Stimulated activated CD8-positive, alpha-beta memory T cell treated with anti-CD3 and anti-CD28 coated beads, Interleukin-2, amount 100 ng/mL, for 1 hour (primary cell): ENCODE data around the gene MARS1.
"Not testable (repeated sequence)": the region's sequence is repeated elsewhere in the genome, so short reads cannot be mapped to it uniquely, and the experiment has no call there.

Experiments used
- DNase-seq, 2 donors: peaks; one replicate each; pipeline ENCODE4 v3.0.0-alpha.2; 2020; ENCODE audit warnings: low read depth in 2 of 2

The MARS1 gene

DNA sequence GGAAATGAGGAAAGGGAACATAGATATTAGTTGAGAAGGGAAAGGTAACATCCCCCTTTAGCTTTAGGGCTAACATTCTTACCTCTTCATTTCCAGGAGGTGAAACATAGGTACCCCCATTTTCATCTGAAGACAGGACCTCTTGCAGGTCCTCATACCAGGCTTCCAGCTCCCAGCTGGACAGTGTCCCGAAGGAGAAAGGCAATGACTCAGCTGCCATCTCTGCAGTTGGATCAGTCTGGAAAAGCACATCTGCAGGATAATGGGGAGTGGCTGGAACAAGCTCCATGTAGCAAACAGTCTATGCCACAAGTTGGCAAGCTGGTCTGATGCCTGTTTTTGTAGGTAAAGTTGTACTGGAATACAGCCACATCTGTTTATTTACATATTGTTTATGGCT, 29.3 kb downstream of the MARS1 start:
- DNase-seq = no peak

DNA sequence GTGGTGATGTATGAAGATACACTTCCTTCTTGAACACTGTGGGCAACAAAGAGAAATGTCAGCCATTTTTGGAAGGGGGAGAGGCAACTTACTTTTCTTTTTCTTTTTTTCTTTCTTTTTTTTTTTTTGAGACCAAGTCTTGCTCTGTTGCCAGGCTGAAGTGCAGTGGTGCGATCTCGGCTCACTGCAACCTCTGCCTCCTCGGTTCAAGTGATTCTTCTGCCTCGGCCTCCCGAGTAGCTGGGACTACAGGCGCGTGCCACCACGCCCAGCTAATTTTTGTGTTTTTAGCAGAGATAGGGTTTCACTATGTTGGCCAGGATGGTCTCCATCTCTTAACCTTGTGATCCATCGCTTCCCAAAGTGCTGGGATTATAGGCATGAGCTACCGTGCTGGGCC, 29.9 kb downstream of the MARS1 start:
- DNase-seq = not testable (repeated sequence)

DNA sequence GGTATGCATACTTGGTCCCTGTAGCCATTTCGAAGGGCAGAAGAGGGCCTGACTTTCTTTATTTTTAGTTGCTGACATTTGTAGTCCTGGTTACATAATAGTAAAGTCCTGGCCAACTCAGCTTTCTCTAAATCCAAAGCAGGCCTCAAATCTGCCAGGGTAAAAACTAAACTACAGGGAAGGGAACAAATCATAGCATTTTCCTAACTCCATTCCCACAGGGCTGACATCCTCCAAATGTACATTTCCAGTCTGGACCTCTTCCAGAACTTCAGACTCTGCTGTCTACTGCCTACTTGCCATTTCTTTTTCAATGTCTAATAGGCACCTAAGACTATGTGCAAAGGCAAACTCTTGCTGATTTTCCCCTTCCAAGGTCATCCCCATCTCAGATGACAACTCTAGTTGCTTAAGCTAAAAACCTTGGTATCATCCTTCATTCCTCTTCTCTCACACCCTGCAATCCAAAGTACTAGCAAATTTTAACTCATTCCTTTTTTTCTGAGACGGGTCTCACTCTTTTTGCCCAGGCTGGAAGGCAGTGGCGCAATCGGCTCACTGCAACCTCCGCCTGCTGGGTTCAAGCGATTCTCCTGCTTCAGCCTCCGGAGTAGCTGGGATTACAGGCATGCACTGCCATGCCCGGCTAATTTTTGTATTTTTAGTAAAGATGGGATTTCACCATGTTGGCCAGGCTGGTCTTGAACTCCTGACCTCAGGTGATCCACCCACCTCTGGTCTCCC, 30.5 kb downstream of the MARS1 start:
- DNase-seq = no peak

DNA sequence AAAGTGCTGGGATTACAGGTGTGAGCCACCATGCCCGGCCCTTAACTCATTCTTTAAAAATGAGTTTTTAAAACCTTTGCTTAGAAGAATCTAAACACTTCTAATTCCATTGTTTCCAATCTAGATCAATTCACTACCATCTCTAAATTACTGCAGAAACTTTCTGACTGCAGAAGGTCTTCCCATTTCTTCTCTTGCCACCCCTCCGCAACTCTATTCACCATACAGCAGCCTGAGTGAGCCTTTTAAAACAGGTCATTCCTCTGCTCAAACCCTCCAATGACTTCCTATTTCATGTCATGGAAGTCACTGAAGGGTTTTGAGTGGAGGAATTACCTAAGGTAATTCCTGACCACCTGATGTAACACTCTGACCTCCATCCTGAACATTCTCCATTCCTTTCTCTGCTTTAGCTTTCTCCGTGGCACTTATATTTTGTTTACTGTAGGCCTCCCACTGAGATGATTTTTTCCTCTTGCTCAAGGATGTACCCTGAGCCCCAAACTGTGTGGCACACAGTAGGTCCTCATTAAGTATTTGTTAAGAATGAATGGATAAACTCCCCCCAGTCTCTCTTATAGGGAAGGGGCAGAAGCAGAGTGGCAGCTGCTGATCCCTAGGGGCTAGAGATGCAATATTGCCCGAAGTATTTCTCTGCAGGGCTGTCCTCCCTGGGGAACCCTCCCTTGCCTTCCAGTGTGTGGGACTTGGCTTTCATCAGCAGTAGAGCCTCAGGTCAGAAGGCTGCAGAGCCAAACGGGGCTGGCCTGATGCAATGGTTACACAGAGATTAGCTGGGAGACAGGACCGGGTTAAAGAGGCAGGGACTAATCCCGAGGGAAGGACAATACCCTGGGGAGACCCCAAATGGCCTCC, 31.3 kb downstream of the MARS1 start:
- no peak for DNase-seq

DNA sequence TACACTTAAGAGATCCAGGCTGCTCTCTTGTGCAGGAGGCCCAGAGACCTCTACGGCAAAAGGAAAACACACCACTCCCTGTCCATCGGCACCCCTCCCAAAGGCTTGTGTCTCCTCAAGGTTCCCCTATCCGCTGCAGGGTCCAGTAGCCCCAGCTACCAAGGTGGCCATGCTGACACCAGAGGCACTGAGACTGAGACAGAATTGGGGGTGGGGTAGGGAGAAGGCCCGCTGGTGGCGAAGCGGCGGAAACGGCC, 31.9 kb downstream of the MARS1 start:
- DNase-seq = no peak

DNA sequence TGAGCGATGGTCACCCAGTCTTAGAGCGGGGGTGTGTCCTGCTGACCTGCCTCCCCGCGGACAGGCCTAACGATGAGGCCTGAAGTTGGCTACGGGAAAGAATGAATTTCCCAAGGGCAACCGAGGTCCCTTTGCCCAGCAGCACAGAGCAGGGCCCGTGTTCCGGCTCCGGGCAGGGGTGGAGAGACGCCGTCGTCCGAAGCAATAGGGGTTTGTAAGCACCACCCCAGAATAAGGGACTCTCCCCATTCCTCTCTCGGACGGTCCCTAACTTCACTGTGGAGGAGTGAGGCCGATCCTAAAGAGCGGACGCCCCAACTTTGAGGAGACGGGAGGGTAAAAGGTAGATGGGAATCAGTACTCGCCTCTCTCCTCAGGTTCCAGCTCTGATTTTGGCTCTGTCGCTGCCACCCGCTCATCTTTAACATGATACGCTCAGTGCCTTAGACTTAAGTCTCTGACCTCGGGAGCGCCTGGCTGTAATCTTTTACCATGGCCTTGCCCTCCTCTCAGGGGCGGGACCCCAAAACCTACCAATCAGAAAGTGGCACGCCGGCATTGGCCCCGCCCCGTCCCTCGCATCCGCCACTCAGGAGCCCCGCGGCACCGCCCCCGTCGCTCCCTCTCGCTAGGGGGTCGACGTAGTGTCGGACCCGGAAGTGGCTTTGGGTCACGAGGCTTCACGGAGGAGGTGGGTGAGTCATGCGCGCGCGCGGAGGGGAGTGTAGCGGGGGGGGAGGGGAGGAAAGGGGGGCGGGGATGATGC, 32.4 kb downstream of the MARS1 start, which contains the start of gene DDIT3:
Gene DDIT3 (minus strand): TSS at position 462 of the 766 bp plus-strand sequence. CDS start 3,108 bp downstream, outside the sequence.
- peak; percentile 99 to 100 for DNase-seq

DNA sequence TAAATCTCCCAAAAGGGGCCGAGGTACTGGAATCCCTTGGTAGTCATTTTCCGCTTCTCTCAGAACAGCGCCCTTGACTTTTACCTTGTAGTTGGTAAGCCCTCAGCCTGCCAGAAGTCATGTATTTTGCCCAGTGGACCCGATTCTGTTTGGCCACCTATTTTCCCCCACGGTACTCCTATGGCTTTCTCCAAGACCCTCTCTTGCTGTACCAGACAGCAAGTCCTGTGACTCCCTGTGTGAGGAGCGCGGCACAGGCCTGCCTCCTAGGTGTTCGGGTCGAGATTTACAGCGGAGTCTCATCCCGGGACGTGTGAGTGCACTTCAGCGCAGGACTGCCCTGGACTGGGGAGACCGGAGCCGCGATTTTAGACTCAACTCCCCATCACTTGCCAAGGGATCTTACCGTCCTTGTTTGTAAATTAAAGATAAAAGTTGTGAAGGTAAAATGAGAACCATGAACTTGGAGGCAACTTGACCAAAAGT, 33.7 kb downstream of the MARS1 start:
- DNase-seq = no peak

DNA sequence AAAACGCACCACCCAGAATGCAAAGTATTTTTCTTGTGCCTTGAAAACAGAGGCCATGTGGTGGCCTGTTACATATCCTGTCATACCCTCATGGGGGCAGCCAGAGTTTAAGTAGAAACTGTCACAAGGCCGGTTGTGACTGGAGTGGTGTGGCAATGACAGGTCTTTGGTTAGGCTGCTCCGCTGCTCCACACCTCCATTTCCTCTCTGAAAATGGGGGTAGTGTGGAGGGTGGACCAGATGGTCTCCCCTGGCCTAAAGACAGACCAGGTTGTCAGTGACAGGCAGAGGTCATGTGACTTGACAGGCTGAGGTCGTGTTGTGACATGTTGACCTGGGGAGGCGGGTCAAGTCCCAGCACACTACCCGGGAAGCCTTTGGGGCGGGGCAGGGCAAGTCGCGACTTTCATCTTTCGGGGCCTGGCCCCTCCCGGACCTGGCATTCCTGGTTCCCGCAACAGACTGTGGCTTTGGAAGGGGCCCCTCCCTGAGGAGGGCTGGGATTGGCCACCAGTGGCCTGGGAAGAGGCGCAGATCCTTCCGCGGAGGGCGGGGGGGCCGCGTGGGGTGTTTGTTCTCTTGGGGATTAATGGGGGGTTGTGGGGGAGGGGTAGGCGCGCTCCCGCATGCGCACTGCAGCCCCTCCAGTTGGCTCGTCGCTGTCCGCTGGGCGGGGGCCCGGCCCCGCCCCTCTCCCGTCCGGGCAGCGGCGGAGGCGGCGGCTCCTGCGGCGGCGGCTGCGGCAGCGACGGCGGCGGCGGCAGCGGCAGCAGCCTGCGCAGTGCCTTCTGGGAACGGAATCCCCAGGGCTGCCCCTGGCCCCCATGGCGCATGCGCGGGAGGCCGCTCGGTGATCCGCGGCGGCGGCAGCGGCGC, 34.4 kb downstream of the MARS1 start, which contains the start of gene MBD6:
Gene MBD6 (plus strand): TSS at position 814 of the 876 bp plus-strand sequence. CDS start 1,480 bp downstream, outside the sequence.
- peak; percentile 77 to 82 for DNase-seq

DNA sequence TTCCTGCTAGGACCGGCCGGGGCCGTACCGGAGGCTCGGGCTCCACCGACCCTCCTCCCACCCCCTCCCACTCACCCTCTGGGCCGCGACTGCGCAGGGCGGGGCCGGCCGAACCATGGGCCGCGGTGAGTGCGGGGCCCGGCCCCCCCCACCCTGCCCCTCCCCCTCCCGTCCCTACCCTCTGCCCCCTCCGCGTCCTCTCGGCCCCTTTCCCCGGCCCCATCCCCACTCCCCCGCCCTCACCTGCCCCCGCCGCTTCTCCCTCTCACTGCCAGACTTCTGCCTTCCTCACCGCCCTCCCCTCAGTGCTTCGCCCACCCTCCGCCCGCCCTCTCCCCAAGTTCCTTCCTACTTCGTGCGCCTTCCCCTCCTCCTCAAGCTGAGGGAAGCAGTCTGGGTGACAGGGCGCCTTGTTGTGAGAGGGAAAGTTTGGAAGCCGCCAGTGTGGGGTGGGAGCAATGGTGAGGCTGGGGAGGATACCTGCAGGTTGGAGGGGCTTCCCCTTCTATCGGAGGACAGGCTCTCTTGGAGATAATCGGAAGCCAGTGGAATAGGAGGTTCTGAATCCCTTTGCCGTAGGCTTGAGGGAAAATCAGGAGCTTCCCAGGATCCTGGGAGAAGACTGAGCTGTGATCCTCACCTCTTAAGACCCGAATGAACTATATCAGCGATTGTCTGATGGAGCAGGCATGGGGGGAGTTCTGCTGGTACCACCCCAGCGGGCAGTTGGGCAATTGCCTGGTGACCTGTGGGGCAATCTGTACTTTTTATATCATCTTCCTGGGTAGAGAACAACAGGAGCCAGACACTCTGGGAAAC, 35.2 kb downstream of the MARS1 start:
- peak in 1 of 2 donors; percentile 33 for DNase-seq

DNA sequence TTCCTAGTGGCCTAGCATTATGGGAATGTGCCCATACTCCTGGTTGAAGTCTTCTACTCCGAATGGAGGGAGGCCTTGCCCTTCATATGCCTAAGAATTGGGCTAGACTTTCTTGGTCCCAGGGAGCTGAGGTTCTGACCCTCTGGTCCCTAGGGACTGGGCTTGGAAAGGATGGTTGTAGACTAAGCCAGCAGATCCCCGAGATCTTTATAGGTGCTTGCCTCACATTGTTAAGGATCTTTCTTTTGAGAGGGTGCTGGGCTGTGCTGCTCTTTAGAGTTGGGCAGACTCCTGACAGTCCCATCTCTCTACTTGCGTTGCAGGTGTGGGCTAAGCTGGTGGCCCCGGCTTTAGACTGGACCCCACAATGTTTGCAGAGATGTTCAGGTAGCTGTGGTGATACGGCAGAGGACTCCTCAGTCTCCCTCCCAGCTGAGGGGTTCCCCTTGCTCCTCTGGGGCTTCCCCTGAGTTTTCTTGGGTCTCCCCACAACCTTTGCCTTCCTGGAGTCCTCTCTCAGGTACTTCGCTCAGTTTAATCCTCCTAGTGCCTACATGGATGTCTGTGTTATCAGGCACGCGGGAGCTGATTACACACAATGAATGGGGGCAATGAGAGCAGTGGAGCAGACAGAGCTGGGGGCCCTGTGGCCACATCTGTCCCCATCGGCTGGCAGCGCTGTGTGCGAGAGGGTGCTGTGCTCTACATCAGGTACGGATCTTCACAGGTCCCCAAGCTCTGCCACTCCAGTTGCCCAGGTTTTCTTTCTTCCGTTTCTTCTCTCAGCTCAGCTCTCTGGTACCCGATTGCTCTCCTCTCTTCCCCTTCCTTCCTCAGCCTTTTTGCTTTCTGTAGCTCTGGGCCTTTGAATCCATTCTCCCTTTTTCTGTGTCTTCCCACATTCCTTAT, 36.1 kb downstream of the MARS1 start:
- DNase-seq = no peak

DNA sequence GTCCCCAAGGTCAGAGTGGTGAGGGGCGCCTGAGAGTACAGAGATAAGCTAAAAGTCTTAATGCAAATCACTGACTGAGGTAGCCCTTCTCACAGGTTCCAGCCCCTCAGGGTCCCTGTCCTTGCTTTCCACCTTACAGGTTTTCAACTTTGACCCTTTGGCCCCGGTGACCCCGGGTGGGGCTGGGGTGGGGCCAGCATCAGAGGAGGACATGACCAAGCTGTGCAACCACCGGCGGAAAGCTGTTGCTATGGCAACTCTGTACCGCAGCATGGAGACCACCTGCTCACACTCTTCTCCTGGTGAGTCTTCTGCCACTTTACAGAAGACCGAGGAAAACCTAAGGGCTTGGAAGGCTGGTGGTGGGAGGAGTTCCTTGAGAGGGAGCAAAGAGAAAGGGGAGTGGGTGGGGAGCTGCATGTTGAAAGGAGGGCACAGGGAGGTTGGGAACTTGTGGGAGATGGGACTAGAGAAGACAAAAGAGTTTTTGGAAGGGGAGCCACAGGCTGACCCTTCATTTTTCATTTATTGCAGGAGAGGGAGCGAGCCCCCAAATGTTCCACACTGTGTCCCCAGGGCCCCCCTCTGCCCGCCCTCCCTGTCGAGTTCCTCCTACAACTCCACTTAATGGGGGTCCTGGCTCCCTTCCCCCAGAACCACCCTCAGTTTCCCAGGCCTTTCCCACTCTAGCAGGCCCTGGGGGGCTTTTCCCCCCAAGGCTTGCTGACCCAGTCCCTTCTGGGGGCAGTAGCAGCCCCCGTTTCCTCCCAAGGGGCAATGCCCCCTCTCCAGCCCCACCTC, 37.1 kb downstream of the MARS1 start:
- no peak for DNase-seq

DNA sequence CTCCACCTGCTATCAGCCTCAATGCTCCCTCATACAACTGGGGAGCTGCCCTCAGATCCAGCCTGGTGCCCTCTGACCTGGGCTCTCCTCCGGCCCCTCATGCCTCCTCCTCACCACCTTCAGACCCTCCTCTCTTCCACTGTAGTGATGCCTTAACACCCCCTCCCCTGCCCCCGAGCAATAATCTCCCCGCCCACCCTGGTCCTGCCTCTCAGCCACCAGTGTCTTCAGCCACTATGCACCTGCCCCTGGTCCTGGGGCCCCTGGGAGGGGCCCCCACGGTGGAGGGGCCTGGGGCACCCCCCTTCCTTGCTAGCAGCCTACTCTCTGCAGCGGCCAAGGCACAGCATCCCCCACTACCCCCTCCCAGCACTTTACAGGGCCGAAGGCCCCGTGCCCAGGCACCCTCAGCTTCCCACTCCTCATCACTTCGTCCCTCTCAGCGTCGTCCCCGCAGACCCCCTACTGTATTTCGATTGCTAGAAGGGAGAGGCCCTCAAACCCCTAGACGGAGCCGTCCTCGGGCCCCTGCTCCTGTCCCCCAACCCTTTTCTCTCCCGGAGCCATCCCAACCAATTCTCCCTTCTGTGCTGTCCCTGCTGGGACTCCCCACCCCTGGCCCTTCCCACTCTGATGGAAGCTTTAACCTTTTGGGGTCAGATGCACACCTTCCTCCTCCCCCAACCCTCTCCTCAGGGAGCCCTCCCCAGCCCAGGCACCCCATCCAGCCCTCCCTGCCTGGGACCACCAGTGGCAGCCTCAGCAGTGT, 37.9 kb downstream of the MARS1 start:
- no peak for DNase-seq

DNA sequence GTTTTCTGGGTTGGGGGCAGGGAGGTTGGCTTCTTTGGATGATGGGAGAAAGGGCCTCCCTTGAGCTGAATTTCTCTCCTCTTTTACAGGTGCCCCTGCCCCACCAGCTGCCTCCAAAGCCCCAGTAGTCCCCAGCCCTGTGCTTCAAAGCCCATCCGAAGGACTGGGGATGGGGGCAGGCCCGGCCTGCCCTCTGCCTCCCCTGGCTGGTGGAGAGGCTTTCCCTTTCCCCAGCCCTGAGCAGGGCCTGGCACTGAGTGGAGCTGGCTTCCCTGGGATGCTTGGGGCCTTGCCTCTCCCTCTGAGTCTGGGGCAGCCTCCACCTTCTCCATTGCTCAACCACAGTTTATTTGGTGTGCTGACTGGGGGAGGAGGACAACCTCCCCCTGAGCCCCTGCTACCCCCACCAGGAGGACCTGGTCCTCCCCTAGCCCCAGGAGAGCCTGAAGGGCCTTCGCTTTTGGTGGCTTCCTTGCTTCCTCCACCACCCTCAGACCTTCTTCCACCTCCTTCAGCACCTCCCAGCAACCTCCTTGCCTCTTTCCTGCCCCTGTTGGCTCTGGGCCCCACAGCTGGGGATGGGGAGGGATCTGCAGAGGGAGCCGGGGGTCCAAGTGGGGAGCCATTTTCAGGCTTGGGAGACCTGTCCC, 38.7 kb downstream of the MARS1 start:
- DNase-seq = no peak

DNA sequence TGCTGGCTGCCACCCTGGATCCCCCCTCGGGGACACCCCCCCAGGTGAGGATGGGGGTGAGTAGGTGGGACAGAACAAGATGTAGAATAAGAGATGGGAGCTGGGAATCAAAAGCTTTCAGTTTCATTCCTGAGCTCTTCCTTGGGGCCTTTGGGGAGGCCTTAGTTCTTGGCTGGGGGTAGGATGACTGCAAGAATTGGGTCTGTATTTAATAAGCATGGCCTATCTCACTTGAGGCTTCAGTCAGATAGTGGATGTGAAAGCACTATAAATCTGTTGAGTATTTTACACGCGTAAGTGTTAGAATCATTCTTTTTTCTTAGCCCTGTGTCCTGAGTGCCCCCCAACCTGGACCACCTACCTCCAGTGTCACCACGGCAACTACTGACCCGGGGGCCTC, 39.3 kb downstream of the MARS1 start:
- no peak for DNase-seq

DNA sequence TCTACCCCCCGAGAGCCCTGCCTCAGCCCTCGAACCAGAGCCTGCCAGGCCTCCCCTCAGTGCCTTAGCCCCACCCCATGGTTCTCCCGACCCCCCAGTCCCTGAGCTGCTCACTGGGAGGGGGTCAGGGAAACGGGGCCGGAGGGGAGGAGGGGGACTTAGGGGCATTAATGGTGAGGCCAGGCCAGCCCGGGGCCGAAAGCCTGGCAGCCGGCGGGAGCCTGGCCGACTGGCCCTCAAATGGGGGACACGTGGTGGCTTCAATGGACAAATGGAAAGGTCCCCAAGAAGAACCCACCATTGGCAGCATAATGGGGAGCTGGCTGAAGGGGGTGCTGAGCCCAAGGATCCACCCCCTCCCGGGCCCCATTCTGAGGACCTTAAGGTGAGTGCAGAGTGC, 40.3 kb downstream of the MARS1 start:
- no peak for DNase-seq

DNA sequence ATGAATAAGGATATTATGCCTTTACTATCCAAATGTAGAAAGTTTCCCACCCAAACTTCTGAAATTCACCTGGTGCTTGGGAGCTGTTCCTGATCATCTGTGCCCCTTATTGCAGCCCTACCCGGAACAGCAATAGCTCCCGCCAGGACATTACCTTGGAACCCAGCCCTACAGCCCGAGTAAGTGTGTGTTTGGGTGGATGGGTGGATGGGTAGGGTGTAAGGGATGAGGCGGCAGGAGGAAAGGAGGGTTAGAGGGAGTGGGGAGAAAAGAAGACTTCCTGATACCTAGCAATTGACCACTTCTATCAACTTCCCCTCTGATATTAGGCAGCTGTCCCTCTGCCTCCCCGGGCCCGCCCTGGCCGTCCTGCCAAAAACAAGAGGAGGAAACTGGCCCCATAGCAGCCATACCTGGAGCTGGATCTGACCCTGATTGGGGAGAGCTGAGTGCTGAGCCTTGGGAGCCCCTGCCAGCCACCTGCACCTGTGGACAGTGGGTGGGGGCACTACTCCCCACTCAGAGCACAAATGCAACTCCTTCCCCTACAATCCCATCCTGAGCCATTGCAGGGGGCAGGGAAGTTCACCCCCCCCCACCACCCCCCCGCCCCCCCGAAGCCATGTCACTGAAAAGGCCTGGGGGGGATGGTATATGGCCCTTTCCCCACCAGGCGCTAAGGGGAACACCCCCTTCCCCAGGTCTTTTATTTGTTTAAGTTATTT, 41.1 kb downstream of the MARS1 start:
- DNase-seq = no peak
